ENCODE results near the gene RGS17.
"Not testable (repeated sequence)": the region's sequence is repeated elsewhere in the genome, so short reads cannot be mapped to it uniquely, and the experiment has no call there.

The RGS17 gene, protein sequence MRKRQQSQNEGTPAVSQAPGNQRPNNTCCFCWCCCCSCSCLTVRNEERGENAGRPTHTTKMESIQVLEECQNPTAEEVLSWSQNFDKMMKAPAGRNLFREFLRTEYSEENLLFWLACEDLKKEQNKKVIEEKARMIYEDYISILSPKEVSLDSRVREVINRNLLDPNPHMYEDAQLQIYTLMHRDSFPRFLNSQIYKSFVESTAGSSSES

DNA sequence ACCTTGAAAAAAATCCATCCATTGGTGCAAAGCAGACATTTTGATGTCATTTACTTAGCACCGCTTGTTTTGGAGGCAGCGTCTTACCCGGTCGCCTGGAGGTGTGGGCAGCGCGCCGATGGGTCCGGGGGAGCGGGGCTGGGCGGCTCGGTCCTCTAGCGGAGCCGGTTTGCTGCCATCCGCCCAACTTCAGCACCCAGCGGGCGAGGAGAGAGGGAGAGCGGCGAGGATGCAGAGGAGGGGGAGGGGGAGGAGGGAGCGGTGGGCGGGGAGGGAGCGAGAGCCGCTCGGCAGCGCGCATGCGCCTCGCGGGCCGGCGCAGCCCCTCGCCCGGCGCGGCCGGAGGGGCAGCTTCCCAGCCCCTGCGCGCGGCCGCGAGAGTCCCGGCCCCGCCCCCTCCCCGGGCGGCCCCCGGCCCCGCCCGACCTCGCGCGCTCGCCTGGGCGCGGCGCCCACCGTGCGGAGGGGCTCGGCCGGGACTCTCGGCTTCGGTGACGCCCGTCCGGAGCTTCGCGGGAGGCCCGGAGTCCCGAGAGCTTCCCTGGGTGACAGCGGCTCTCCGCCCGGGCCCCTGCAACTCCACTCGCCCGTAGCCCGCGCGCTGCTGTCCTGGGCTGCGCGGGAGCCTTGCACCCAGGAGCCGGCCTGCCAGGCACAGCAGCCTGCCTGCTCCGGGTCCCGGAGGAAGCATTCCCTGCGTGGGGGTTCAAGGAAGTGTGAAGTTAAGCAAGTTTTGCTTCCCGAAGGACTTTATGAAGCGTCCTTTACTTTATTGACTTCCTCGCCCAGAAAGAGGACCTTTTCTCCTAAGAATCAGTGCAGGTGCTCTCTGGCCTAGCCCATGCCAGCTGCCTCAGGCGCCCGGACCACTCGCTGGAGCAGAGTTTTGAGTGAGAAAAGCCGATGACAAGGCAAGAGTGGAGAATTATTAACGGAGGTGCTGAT, at the start of gene RGS17:
TSS of gene RGS17 (minus strand) at position 246 of the 945 bp plus-strand sequence. CDS start 87,264 bp downstream, outside the sequence.
- DNase-seq: peak; percentile 32

DNA sequence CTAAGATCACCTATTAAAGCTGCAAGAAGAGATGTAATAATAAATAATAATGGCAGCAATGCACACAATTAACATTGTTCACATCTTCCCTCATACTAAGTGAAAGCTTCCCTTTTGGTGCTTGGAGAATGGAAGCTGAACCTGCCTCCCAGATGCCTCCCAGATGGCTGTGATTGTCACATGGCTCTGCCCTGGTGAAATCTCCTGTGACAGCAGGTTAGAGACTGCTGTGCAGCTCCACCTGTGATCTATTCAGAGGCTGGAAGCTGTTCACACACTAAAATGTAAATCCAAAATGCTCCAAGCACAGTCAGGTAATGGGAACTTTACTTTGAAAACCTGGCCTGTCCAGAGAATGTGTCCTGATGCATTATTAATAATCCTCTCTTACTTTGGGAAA, 41.7 kb upstream of the RGS17 start:
- DNase-seq: no peak

DNA sequence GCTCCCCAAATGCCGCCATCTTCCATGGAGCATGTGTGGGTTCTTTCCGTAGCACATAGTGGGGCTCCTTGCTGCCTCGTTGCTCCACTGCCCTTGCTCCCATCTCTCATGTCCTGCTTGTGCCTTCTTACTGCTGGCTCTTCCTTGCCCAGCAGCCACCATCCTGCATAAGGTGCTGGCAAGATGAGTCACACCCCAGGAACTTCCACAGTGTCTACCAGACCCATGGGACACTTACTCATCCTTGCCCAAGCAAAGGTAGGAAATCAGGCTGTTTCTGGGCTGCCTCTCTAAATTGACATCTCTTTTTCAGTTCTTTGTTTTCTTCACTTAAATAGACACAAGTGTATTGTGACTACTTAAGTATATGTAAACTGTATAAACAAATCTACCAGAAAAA, 39.4 kb upstream of the RGS17 start:
- DNase-seq: no peak

DNA sequence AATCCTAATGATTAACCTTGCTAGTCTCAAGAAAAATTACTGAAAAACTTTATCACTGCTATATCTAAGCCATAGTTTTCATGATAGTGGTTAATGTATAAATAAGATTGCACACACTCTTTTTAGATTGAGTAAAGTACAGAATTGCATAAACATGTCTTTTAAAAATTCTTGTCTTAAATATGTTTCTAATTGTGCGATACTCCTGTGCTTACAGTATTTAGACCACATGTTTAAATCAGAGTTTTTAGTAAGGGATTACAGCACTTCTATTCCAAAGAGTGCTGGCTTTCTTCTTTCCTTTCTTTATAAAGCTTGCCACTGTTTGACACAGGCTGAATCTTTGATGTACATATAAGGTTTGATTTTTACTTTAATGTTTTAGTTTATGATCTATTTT, 36.8 kb upstream of the RGS17 start:
- DNase-seq: no peak

DNA sequence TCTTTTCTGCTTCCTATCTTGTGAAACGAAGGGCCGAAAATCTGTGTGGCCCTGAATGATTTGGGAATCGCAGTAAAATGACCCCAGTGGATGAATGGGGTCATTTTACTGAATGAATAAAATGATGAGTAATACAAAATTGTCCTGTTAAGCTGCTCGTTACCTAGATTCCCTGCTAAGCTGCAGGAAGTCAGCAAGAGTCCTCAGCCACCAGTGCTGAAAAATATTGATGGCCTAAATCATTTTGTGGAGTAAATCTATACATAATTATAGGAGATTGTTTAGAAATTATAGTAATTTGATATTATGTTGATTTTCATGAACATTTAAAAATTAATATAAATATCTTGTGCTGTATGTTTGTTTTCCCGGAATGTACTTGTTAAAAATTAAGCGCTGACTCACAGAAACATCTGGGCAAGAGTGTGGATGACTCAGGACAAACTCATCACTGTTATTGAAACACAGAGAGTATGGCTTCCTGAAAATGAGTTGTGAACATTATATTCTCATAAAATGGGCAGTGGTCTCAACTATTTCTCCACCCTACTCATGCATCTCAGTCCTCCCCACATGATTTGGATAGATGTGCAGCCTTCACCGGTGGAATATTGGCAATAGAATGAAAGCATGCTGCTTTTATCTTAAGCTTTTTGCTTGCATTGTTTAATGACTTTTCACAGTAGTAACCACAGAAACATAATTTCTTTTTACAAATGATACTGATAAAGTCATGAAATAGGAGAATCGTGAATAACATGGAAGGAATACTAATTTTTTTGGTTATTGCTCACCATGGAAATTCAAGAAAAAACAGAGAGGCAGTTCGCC, 36.2 kb upstream of the RGS17 start:
- DNase-seq: no peak

DNA sequence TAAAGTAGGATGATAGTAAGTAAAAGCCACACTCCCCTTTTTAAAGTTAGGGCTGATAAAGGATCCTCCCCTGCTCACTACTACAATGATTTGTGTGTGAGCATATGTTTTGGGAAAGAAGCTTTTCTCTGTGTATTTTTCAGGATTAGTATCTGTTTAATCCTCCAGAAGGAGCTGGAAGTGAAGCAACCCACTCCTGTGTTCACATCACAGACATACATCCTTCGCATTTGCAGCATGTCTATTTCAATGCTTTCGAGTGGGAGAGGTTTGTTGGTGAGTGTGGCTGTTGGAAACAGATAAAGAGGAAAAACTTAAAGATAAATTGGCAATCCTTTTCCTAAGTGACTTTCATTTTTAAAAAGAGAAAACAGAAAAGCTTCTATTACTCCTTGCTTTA, 31.6 kb upstream of the RGS17 start:
- no peak for DNase-seq

DNA sequence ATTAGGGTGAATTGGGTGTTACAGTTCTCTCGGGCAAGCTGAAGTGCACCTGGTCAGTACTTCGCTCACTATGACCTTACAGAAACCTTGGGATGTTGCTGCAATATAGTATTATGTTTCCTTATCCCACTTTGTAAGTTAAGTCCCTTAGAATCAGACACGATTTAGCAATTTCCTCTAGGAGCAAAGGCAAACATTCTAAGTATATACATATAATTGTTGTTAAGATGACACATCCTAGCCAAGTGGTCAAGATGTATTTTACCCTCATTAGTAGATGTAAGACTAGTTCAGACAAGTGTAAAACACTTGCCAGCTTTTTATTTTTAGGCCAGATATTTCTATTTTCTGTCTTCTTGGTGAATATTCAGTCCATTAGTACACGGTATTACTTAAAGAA, 31.1 kb upstream of the RGS17 start:
- DNase-seq: no peak

DNA sequence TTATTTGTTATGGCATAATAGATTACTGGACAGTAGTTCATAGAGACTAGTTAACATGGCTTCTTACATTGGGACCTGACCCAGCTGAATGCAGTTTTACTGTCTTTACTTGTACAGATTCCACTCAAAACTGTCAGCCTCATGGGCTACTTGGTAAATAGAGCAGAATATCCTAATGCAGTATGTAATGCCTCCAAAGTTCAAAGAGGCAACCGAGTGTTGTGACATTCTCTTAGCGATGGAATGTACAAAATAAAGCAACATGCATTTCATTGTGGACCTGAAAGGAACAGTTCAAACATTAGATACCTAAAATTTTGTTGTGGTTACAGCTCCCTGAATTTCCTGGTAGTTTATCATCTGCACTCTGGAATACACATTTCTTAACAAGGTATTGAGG, 29.1 kb upstream of the RGS17 start:
- no peak for DNase-seq

DNA sequence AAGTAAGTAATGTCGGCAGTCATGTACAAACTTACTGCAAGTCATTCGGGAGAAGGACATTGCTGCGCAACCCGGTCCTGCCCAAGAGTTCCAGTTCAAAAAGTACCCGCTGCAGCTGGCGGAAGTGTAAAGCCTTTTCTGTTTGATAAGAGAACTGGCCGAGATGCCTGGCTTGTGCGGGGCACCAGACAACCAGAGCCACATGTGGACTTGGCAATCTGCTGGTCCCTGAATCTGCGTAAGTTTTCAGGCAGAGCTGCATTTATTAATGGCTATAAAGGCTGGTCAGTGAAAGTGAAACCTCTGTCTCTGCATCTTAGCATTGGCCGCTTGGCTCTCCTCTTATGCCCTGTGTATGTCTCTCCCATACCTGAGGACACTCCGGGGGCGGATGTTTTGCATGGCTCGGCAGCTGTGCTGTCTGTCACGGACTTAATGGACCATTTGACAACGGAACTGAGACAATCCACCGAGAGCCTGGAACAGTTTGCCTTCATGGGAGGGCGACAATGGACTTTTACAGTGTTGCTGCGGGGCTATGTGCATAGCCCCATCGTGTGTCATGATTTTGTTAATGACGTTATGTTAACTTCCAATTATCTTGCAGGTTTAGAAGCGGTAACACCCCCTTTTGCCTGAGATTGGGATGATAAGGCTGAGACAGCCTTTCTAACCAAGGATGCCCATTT, 19.8 kb upstream of the RGS17 start:
- DNase-seq: no peak

DNA sequence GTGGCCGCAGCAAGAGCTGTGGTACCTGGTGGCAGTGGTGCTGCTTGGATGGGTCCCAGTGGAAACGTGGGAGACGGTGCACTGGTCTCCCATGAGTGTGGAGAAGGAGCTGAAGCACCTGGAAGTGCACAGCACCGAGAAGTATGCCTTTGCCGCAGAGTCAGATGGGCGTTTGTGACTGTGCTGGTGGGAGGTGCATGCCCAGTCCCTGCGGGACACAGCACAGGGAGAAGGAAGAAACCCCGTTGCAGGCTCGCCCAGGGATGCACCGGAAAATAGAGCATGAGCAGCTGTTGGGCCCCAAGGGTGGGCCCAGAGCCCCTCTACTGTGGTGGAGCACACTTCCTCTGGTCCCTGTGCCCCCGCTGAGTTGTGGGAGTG, 19.3 kb upstream of the RGS17 start:
- DNase-seq: no peak

DNA sequence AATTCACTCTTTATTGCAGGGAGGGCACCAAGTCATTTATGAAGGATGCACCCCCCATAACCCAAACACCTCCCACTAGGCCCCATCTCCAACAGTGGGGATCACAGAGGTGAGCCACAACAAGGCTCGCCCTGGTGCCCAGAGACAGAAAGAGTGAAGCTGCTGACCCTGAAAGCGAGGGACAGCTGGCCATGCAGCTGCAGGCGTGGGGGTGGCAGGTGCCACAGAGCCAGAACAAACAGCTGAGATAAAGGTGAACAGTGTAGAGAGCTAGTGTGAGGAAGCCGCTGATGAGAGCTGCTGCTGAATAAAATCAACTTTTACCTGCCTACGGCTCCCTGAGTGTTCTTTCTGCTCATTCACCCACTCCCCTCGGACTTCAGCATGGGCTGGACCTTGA, 18.8 kb upstream of the RGS17 start:
- DNase-seq: no peak

DNA sequence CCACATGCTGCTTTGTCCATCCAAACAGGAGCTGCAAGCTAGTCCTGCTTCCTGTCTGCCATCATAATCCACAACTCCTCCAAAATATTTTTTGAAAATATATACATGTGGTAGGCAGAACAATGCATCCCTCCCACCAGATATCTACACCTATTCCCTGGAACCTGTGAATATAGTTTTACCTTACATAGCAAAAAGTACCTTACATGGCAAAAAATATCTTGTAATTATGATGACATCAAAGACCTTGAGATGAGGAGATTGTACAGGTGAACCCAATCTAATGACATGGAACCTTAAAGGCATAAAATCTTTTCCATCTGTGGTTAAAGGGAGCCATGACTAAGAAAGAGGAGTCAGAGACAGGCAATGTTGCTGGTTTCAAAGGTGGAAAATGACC, 15.3 kb upstream of the RGS17 start:
- DNase-seq: no peak

DNA sequence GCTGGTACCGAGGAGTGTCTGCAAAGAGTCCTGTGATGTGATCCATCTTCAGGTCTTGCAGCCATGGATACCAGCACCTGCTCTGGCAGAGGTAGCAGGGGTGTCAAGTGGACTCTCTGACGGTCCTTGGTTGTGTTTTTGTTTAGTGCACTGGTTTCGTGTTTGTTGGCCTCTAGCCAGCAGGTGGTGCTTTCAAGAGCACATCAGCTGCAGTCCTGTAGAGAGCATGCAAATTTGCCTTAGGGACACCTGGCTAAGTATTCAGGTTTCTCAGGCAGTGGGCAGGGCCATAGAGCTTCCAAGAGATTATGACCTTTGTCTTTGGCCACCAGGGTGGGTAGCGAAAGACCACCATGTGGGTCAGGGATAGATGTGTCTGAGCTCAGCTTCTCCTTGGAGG, 14.5 kb upstream of the RGS17 start:
- no peak for DNase-seq

DNA sequence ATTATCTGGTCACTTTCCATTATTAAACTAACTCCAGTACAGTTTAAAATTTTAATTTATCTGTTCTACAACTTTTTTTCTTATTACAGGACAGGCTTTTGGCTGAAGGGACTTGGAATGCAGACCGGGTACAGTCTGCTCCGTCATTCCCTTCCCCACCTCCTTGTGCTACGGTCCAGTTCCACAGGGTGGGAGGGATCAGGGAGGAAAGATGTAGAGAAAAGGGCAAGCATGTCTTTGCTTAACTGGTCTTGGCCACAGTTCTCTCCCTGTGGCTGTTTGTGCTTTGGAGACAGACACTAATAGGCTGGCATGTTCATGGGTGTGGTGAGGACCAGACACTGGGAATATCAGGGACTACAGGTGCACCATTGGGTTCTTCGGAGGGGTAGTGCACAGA, 12.1 kb upstream of the RGS17 start:
- no peak for DNase-seq

DNA sequence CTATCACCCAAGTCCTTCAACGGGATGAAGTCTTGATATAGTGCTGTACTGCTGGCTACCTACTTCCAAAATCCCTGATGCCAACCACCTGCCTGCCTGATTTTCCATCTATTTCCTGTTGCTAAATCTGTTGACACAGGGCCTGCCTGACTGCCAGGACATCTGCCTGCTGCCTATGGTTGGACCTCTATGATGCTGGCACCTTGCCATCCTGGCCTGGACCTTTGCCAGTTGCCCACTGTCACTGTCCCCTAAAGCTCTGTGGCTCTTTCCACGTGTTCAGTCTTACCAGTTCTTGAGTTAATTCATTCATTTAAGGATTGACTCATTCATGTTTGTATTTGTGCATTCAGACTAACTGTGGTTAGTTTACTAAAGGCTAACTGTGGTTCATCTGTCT, 9.2 kb upstream of the RGS17 start:
- no peak for DNase-seq

DNA sequence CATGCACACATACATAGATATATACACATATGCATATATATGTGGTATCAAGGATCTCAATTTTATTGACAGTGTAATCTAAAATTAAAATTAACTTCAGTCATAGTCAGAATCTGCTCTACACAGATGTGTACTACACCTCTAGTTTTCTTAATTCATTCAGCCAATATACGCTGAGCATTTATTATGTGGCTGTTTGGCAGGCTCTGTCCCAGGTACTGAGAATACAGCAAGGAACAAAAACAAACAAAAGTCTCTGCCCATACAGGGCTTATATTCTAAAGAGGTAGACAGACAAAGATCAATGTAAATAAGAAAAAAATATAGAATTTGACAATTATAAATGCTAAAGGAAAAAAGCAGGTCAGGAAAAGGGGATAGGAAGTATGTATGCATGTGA, 7.8 kb upstream of the RGS17 start:
- DNase-seq: no peak

DNA sequence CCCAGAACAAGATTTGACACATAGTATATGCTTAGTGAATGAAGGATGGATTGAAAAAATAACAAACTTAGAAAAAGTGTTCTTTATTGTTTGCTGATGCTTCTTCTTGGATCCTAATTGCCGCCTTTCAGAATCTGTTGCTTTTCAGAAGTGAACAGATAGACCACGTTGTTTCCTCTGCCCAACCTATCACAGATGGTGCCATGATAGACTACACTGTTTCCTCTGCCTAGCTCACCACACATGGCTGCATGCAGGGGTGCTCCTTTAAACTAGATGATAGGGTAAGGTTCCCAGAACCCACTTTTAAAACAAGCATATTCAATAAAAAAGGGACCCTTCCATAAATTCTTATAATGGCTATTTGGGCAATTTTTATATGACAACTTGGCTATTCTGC, 4.6 kb upstream of the RGS17 start:
- no peak for DNase-seq

DNA sequence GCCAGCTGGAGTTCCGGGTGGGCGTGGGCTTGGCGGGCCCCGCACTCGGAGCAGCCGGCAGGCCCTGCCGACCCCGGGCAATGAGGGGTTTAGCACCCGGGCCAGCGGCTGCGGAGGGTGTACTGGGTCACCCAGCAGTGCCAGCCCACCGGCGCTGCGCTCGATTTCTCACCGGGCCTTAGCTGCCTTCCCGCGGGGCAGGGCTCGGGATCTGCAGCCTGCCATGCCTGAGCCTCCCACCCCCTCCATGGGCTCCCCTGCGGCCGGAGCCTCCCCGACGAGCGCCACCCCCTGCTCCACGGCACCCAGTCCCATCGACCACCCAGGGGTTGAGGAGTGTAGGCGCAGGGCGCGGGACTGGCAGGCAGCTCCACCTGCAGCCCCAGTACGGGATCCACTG, 2.6 kb upstream of the RGS17 start:
- not testable (repeated sequence) for DNase-seq

DNA sequence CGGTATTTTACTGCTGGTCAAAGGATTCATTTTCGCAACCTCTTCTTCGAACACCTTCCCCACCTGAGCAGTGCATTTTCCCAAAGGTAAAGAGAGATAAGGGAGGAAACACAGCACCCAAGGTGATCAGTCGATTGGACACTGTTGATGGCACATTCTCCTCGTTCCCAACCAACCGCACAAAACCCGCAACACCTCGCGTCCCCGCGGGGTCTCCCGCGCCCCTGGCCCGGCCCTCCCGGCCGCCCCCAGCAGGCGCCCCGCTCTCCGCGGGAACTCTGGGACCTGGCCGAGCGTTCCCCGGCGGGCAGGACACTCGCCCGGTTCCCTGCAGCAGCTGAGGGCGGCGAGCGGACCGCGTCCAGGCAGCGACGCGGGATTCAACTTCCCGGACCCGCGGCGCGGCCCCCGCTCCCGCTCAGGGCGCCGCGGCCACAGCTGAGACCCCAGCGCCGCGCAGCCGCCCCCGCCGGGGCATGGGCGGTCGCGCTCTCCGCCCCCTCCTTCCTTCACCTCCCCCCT, 506 bp downstream of the RGS17 start:
- DNase-seq: no peak

DNA sequence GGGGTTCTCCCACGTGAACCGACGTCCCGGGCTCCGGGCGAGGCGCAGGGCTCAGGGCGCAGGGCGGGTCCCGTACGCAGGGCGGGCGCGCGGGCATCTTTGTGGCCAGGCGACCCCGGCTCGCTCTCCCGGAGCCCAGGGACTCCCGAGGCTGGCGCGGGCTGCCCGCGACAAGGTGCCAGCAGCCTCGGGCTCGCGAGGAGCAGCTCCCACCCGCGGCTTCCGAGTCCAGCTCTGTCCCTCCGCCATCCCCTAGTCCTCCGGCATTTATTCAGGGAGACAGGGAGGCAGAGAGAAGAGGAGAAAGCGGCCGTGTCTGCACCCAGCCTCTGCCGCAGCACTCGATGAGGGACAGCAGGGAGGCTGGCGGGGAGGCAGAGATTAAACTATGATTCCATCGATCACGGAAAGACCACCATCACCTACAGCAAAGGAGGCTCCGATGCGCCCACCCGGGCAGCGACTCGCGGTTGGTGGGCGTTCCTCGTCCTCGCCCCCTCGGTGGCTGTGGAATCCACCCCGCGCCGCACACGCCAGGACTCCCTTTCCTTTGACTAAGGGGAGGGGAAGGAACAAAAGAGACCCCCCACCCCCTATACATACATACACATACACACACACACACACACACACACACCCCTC, 1.1 kb downstream of the RGS17 start:
- no peak for DNase-seq

DNA sequence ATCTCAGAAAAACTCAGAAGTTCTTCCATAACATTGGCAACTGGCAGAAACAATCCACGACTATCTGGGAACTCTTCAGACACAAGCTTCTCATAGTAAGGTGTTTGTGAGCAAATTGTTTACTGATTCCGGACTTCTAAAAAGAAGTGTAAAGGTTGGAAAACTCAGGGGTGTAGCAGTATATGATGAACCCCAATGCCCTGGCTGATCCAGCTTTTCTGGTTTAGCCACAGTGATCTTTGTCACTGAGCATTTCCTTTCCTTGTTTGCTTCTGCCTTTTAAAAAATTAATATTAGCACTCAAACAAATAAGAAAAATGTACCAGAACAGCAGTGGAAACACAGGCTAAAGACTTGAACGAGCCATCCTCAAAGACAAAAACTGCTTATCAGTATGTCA, 4.9 kb downstream of the RGS17 start:
- no peak for DNase-seq

DNA sequence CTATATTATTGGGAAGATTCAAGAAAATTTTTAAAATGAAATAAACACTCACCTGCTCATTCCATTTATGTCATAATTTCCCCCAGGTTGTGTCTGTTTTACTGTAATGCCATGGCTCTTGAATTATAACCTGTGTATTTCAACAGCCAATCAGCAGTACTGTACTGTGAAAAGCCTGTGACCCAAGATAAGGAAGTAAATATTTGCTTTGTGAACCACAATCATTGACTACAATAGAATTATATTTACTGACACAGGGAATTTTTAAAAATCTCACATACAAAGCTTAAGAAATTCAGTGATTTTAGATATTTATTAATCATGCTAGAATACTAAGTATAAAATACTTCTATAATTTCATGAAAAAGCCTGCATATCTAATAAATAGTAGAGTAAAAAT, 6.0 kb downstream of the RGS17 start:
- no peak for DNase-seq
